ENCODE results near the gene CMTM4. TPM values are rescaled to one million over a fixed set of nuclear protein-coding genes. Genes with fewer than 3 reads are reported as not detected.

CMTM4 gene
- total and polyA plus RNA-seq, 2 of the 4 experiments (the other 2 are of a cell fraction): 9.0 to 14.5 TPM

GRCh38 chr16:66576296-66576695 lies 120.2 kb downstream of the CMTM4 start:
- H4K5ac ChIP-seq (ENCODE audit: low read depth, low read length): no peak overlapping the region
- H4K8ac ChIP-seq (ENCODE audit: low read depth in 2 of 2, low read length in 2 of 2): no peak overlapping the region
- H3K9me1 ChIP-seq (ENCODE audit: insufficient read depth, low read length): peaks cover 4% of the 10 kb centered on the region
- no peak overlapping the region for H2BK20ac ChIP-seq (ENCODE audit: low read depth, low read length)
- H3K4me1 ChIP-seq (ENCODE audit: control insufficient read depth, insufficient read depth, low read length): peaks cover 12% of the 10 kb centered on the region
- no peak overlapping the region for H3K14ac ChIP-seq (replicated peaks; ENCODE audit: low read depth, low read length)
- in situ Hi-C loops (cut with MboI; ENCODE audit: low sequenced_read_pairs): no loop called here
- H3K4me3 ChIP-seq (ENCODE audit: insufficient read depth, low read depth, low read length): no peak overlapping the region
- no peak overlapping the region for H3K56ac ChIP-seq (ENCODE audit: extremely low read depth, insufficient read depth, low read length)
- no TSS peak for BruUV-seq (replicated peaks)
- CTCF ChIA-PET: no interaction called here
- H4K20me1 ChIP-seq (ENCODE audit: insufficient read depth, low read length): no peaks in the 10 kb centered on the region; the same call in 1 of the 2 replicates
- H2BK120ac ChIP-seq (ENCODE audit: low read depth, low read length): no peak overlapping the region
- intact Hi-C loops (cut with micrococcal nuclease): no loop called here
- H3K4me2 ChIP-seq (ENCODE audit: low read depth, low read length): no peak overlapping the region
- no peak overlapping the region for H3K23ac ChIP-seq (ENCODE audit: low read depth, low read length)
- H2BK15ac ChIP-seq (ENCODE audit: low read depth, low read length): no peak overlapping the region
- H3K18ac ChIP-seq (ENCODE audit: low read depth, low read length): no peak overlapping the region
- POLR2A ChIA-PET (ENCODE audit: unreplicated experiment): no interaction called here
- H2BK5ac ChIP-seq (ENCODE audit: low read depth, low read length, poor library complexity, severe bottlenecking): no peak overlapping the region
- no peak overlapping the region for H2AK5ac ChIP-seq (ENCODE audit: low read depth, low read length)
- no peaks in the 10 kb centered on the region for H3K9me3 ChIP-seq (ENCODE audit: control insufficient read depth, insufficient read depth, low read length)
- DNase-seq (no peak), ATAC-seq (ENCODE audit: low read depth) (no peak)
- no peaks in the 10 kb centered on the region for H3K79me1 ChIP-seq (ENCODE audit: low read depth in 1 of 2, low read length in 2 of 2)
- peaks cover 19% of the 10 kb centered on the region for H3K27me3 ChIP-seq (ENCODE audit: control insufficient read depth, insufficient read depth, low read length)
- TF ChIP-seq CTCF (conservative IDR thresholded peaks at IDR 0.05; ENCODE audit: low read depth, low read length) (no peak), POLR2A (IDR thresholded peaks at IDR 0.05; ENCODE audit: low read depth, low read length) (no peak), NFE2L2 (IDR thresholded peaks at IDR 0.05; ENCODE audit: low read depth, low read length) (no peak), RCOR1 (IDR thresholded peaks at IDR 0.05; ENCODE audit: insufficient replicate concordance, low read length) (no peak), ELK1 (IDR thresholded peaks at IDR 0.05; ENCODE audit: borderline replicate concordance, low read depth, low read length) (no peak), CHD1 (IDR thresholded peaks at IDR 0.05; ENCODE audit: low read depth, low read length) (no peak), RFX5 (IDR thresholded peaks at IDR 0.05; ENCODE audit: low read depth, low read length) (no peak), SMC3 (IDR thresholded peaks at IDR 0.05; ENCODE audit: low read depth, low read length) (no peak), USF2 (IDR thresholded peaks at IDR 0.05; ENCODE audit: low read depth, low read length) (no peak), RAD21 (IDR thresholded peaks at IDR 0.05; ENCODE audit: low read length) (no peak)
- H3K4ac ChIP-seq (ENCODE audit: low read depth, low read length): no peak overlapping the region
- dilution Hi-C loops (cut with HindIII; ENCODE audit: low sequenced_read_pairs, unreplicated experiment): no loop called here
- H4K91ac ChIP-seq (ENCODE audit: insufficient read depth, low read depth, low read length): no peak overlapping the region
- H3K9ac ChIP-seq (ENCODE audit: low read depth, low read length): no peak overlapping the region
- H3K27ac ChIP-seq (ENCODE audit: insufficient read depth, low read length): no peak overlapping the region
- peaks cover 2% of the 10 kb centered on the region; the same call in 1 of the 2 replicates for H3K36me3 ChIP-seq (ENCODE audit: control insufficient read depth, insufficient read depth, low read length)
- H2AK9ac ChIP-seq (replicated peaks; ENCODE audit: low read depth, low read length, poor library complexity): no peak overlapping the region
- no peak overlapping the region for H2AFZ ChIP-seq (replicated peaks; ENCODE audit: low read length, poor library complexity)
- 100% methylated on average over 2 of the region's 5 CpGs; no CpG with 5 or more reads in 1 of the 2 experiments for WGBS, 2 experiments (ENCODE audit: extremely low coverage in 2 of 2, insufficient read length in 1 of 2)

Data from IMR-90 (cell line).